Ureter (tissue), 1 donor: ENCODE measurements around the gene ATRNL1. TPM values are rescaled to one million over a fixed set of nuclear protein-coding genes. Genes with fewer than 3 reads are reported as not detected.
"Not testable (repeated sequence)": the region's sequence is repeated elsewhere in the genome, so short reads cannot be mapped to it uniquely, and the experiment has no call there.

ENCODE experiments used
- DNase-seq: peaks from one replicate; pipeline ENCODE4 v3.0.0-alpha.2; 2020; ENCODE audit warnings: low spot score
- total RNA-seq: library from RNA; stranded (reverse); gene quantifications from one replicate; pipeline ENCODE4 v1.2.4, GENCODE V29; 2023
- donor health status: DM: yes; HTN: yes; CAD: no.

Gene ATRNL1
- total RNA-seq, 1 donor from 2014 or later = 18.4 TPM

DNA sequence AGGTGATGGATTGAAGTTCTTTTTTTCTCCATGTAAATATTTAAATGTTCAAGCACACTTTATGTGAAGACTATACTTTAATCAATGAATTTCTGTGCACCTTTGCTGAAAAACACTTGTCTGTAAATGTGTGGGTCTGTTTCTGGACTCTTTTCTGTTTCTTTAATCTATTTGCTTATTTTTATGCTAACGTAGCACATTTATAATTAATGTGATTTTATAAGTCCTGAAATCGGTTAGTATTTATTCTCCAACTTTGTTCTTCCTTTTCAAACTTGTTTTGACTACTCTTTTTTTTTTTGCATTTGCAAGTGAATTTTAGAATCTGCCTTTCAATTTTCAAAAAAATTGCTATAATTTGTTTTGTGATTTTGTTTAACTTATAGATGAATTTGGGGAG is 334.4 kb downstream of the ATRNL1 start:
- no peak for DNase-seq

DNA sequence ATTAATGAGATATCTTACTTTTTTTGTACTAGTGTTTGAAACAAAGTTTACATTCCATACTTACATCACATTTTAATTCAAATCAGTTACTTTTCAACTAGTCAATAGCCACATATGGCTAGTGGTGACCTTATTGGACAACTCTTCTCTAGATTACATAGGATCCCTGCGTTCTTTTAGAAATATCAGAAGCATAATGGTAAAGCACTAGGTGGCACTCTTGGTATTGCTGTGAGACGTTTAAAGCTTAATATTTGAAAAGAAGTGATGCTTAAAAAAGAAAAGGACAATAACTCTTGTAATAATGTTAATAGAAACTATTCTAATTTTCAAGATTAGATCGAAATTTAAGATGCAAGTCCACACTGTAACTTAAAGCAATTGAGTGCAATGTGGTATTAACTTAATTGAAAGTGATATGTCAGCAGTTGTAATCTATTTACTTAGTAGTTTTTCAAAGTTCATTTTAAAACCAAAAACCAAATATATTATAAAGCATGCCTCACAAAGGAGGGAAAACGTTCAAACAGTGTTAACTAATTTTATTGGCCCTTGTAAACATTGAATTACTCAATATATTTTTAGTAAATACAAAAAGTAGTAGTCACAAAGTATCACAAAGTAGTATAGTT is 339.1 kb downstream of the ATRNL1 start:
- no peak for DNase-seq

DNA sequence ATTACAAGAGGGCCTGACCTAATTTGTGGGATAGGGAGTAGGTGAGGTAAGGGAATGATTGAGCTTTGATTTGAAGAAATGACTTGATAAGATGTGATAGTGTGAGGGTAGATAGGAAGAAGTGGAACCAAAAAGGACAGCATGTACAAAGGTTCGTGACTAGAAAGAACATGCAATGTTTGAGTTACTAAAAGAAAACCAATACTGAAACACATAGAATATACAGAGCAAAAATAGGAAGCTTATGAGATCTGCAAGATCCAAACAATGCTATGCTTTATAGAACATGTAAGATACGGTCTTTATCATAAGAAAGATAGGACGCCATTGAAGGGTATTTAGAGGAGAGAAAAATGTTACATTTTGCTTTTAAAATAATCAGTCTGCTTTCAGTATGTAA is 343.8 kb downstream of the ATRNL1 start:
- DNase-seq = no peak

DNA sequence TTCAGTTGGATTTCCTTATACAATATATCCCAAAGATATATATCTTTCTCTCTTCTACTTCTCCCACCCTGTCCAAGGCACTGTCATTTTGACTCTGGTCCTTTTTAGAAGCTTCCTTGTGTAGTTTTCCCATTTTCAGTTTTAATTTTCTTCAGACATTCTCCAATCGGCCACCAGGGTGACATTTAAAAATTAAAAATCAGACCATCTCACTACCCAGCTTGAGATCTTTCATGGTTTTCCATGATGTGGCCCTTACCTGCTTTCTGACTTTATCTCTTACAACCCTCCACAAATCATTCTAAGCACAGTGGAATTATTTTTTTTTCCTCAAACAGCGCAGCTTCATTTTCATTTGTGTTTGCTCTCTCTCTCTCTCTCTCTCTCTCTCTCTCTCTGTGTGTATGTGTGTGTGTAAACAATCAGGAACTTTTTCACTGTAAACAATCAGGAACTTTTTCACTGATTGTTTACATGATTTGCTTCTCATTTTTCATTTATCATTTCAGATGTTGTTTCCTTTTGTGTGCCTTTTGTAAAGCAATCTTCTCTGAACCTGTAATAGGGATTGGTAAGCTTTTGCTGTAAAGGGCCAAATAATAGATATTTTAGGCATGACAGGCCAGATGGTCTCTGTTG is 348.9 kb downstream of the ATRNL1 start:
- no peak for DNase-seq

DNA sequence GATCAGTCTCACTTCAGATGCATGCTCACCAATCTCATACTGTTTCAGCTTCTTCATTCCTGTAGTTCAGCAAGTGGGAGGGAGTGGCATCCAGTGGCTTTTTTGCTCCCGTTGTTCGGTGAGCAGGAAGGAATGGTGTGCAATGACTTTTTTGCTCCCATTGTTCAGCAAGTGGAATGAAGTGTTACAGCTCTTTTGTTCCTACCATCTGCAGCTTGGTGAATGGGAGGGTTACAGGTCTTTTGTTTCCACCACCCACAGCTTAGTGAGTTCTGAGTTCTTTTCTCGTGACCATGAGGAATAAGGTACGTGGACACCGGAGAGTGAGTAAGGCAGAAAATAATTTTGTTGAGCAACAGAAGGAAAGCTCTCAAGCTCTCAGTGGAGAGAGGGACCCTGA is 363.6 kb downstream of the ATRNL1 start:
- DNase-seq = no peak

DNA sequence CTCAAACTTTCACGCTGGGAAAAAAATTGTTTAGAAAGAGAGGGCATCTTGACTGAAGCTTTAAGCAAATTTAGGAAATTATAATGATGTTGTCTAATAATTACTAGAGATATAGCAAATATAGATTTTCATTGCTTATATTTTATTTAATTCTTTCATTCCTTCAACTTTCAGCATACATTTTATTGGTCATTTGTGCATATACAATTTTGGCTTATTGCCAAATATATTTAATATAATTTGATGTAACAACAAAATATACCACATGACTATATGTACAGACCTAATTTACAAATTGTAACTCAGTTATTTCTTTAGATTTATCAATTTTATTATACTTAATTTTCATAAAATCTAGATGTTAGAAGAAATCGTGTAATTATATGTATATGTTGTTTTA is 390.1 kb downstream of the ATRNL1 start:
- DNase-seq = no peak

DNA sequence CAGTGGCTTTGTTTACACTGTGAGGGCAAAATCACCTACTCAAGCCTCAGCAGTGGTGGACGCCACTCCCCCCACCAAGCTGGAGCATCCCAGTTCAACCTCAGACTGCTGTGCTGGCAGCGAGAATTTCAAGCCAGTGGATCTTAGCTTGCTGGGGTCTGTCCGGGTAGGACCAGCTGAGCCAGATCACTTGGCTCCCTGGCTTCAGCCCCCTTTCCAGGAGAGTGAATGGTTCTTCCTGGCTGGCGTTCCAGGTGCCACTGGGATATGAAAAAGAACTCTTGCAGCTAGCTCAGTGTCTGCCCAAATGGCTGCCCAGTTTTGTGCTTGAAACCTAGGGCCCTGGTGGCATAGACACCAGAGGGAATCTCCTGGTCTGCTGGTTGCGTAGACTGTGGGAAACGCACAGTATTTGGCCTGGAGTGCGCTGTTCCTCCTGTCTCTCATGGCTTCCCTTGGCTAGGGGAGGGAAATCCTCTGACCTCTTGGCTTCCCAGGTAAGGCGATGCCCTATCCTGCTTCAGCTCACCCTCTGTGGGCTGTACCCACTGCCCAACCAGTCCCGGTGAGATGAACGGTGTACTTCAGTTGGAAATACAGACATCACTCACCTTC is 398.5 kb downstream of the ATRNL1 start:
- DNase-seq = no peak

DNA sequence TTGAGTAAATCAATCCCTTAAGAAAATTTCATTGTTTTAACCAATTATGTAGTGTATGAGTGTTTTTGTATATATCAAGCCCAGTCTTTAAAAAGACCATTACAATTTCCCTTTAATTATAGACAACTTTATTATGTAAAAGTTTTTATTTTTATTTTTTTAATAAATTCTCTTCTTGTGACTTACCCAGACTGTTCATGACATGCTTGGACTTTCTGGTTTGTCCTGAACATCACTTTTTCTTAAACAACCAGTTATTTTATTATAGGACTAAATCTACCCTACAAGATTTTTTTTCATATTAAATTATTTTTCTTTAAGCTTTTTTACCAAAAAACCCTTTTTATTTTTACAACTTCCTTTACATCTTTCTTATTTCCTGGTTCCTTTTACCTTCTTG is 410.4 kb downstream of the ATRNL1 start:
- no peak for DNase-seq

DNA sequence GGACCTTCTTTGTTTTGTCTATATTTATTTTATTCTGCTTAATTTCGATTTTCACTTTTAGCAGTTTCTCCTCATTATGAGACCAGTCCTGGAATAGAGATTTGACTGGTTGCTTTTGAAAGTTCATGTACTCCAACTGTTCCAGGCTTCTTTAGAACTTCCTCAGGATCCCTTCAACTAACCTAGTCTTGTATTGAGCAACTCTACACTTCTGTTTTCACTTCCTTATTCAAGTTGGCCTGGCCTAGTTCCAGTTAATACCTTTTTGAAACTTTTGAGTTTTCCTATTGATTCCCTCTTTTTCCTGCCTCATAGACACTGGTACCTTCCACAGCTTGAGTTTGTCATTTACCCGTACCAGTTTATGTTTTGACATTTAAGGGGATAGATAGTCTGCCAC is 421.7 kb downstream of the ATRNL1 start:
- DNase-seq = no peak

DNA sequence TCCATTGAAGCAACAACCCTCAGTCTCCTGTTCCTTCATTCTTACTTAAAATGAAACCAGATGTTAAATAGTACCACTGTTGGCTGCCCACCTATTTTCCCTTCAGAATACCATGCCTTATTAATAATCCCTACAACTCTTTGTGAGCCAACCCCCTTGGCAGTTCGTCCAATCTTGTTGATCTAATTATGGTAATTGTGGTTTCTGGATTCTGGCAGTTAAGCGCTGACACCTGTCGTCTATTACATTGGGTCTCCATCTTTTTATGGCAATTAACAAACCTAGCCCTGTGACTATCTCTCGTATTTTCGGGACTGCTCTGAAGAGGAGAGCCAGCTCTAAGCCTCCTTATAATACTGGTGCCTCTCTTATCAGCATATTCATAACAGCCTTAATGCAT is 432.0 kb downstream of the ATRNL1 start:
- no peak for DNase-seq

DNA sequence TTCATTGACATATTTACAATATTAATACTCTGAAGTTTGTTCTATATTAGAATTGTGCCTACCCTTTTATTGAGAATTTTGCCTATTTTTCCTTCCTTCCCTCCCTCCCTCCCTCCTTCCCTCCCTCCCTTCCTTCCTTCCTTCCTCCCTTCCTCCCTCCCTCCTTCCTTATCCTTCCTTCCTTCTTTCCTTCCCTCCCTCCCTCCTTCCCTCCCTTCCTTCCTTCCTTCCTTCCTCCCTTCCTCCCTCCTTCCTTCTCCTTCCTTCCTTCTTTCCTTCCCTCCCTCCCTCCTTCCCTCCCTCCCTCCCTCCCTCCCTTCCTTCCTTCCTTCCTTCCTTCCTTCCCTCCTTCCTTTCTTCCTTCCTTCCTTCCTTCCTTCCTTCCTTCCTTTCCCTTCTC is 434.5 kb downstream of the ATRNL1 start:
- not testable (repeated sequence) for DNase-seq

DNA sequence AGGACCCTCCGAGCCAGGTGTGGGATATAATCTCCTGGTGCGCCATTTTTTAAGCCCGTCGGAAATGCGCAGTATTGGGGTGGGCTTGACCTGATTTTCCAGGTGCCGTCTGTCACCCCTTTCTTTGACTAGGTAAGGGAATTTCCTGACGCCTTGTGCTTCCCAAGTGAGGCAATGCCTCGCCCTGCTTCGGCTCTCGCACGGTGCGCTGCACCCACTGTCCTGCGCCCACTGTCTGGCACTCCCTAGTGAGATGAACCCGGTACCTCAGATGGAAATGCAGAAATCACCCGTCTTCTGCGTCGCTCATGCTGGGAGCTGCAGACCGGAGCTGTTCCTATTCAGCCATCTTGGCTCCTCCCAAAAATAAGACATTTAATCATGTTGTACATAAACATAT is 443.2 kb downstream of the ATRNL1 start:
- not testable (repeated sequence) for DNase-seq

DNA sequence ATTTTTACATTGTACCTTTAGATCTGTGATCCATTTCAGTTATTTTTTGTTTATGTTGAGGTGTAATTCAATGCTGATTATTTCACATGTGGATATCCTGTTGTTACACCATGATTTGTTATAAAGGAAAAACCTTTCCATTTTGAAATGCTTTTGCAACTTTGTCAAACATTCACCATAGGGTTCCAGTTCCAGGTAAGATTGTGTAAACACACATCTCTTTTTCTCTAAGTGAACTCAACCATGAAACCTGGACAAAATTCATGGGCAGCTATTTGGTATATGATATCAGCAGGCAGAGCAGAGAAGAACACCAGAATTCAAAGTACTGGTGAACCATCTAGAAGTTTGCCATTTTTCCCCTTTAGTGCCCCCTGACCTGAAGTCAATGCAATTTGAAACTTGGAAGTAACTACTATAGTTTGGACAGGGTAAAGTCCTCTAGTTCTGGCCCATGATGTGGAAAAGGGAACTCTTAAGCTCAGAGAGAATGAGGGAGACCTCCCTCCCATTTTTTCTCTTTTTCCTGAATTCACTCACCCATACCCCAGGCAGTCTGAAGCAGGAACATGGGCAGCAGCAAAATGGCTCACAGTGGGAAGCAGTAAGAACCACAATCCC is 446.1 kb downstream of the ATRNL1 start:
- no peak for DNase-seq

DNA sequence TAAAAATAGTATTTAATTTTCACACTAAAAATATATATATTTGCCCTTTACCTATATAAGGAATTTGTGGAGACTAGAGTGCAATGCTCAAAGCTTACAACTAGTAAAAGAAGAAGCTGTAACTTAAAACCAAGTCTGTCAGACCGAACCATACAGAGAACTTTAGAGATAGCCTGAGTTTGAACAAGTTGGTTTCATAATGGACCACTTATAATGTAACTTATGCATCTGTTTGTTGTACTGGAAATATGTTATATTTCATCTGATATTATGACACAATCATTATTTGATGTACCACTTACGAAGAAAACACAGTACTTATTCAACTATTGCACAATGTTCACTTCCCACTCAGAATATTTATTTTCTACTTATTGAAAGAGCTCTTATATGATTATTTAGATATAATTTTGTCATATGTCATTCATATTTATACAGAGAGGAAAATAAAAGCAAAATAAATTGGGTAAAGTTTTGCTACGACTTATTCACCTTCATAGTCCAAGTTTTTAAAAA is 462.8 kb downstream of the ATRNL1 start:
- DNase-seq = no peak

DNA sequence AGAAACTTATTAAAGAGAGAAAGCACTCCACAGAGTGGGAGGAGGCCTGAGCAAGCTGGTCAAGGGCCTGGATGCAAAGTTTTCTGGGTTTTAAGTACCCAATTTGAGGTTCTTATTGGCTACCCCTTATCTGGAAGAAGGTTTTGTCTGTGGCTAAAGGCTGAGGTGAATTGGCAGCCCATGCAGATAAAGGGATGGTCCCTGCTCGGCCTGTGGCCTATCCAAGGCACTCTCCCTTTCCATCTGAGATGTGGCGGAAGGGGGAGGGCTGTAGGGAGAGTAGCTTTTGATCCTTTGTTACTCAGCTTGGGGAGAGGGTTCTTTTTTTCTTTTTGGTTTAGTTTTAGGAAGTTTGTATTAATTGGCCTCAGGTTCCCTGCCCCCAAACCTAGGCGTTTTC is 465.1 kb downstream of the ATRNL1 start:
- DNase-seq = no peak

DNA sequence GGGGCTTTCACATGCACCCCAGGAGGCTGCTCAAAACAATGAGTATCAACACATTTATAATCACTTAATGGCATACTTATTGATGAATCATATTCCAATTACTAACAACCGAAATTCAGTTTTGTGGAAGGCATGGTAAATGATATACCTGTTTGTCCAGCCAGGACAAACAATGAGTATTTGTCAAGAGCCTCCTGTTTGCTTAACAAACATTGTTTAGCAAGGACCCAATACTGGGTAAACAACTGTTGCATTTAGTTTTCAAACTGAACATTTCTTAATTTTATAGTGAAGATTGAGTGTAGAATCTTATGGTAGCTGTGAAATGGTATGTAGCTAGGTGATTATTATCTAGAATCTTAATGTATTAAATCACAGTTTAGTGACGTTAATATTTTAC is 473.7 kb downstream of the ATRNL1 start:
- DNase-seq = no peak

DNA sequence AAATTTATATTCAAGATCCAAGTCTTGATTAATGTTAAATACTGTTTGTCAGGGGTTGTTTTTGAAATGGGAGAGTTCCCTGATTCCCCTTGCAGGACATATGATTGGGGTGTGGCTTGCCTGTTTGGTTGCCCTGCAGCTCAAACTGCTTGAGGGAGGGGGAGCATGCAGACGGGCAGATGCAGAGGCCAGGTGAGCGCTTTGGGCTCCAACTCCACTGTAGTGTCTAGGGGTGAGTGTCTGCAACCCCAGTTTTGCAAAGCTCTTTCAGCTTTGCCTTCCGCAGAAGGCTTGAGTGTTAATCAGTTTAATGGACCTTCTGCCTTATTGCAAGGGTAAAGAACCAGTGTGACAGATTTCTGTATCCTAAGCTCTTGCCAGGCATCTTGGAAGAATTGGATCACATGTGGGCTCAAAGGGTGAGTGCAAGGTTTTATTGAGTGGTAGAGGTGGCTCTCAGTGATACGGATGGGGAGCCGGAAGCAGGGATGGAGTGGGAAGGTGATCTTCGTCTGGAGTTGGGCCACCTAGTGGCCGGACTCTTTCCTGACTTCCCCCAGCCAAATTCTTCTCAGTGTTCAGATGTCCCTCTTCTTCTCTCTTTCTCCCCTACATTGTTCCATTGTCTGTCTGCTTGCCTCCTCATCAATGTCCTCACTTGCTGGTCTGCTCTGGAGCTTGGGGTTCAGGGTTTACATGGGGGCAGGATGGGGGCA is 479.7 kb downstream of the ATRNL1 start:
- DNase-seq = no peak

DNA sequence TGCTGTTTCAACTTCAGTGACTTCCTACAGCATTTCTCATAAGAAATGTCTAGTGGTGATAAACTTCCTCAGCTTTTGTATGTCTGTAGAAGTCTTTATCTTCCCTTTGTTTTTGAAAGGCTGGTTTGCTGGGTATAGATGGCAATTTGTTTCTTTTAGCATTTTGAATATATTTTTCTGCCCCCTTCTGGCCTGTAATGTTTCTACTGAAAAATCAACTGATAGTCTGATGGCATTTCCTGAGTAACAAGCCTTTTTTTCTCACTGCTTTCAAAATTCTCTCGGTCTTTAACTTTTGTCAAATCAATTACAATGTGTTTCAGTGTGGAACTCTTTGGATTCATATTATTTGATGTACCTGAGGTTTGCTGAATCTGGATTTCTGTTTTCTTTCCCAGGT is 487.1 kb downstream of the ATRNL1 start:
- no peak for DNase-seq

DNA sequence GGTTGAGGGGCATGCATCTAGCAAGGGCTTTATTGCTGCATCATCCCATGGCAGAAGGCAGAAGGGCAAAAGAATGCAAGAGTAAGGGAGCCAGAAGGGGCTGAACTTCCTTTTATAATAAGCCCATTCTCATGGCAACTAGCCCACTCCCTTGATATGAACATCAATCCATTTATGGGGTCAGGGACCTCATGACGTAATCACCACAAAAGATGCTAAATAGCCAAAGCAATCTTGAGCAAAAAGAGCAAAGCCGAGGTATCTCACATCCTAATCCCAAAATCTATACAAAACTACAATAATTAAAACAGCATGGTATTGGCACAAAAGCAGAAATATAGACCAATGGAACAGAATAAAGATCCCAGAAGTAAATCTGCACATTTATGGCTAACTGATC is 499.9 kb downstream of the ATRNL1 start:
- DNase-seq = no peak

DNA sequence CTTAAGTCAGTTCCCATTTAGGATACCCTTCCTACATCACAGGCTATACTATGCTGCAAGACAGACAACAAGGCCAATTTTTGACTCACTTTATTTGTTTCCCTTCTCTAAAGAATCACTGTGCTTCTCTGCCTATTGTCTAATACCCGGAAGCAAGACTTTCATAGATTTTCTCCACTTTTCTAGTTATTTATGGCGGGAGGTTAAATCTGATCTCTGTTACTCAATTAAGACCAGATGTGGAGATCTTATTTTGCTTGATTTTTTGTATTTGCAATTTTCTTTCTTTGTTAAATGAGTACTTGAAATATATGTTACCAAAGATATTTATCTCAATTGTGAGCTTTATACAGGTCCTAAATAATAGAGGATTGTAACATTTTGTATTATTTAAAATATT is 511.5 kb downstream of the ATRNL1 start:
- DNase-seq = no peak

DNA sequence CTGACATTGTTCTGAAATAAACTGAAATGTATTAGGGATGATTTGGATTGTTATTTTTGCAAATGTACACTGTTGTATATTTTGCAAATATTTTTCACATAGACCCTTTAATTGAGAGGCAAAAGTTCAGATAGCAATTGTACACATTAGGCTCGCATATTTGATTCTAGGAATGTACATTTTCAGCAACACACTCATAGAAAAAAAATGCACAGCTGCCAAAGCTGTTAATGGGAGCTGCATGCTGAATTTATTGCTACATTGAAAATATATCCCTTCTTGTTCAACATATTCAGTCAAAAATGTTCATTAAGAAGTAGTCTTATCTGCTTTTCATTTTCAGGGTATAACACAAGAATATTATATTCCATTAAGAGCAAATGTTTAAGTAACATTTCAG is 512.9 kb downstream of the ATRNL1 start:
- no peak for DNase-seq

DNA sequence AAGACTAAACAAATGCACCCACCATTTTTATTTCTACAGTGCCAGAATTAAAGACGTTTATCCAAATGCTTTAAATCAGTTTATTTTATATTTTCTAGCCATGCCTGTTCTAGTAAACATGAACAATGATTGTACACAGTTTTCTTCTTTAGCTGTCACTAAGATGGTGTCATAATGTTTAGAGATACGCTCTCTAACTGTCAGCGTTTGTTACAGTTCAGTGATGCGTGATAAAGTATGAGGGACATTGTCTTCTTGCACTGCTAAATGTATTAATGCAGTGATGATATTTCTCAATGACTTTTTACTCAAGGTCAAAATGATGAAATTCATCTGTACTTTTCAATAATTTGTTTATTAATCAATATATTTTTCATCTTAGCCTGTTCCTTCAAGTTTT is 513.6 kb downstream of the ATRNL1 start:
- DNase-seq = no peak
